OCI-LY1 (cell line): ENCODE data around the gene PRRT2.
A peak's percentile ranks its signal among the peaks of the same experiment; 100 is the strongest.
"Not testable (repeated sequence)": the region's sequence is repeated elsewhere in the genome, so short reads cannot be mapped to it uniquely, and the experiment has no call there.

Source experiments
- H2AFZ ChIP-seq: fragments of 200-600 bp; sonication (generic), shearing (Covaris generic); 2 replicates; pipeline ENCODE4 v1.6.0; 2014; ENCODE audit warnings: antibody characterized with exemption, mild to moderate bottlenecking, low read length
- H3F3A ChIP-seq: fragments of 200-600 bp; sonication (generic), shearing (Covaris generic); 2 replicates; pipeline ENCODE4 v1.6.0; 2014; ENCODE audit warnings: mild to moderate bottlenecking, antibody characterized with exemption, low read length, moderate library complexity; ENCODE audit not compliant: insufficient read depth
- H3K27ac ChIP-seq: fragments of 200-600 bp; sonication (generic); 2 replicates; pipeline ENCODE4 v1.5.1; 2014; ENCODE audit warnings: low read length, mixed run types, mild to moderate bottlenecking, low read depth; ENCODE audit not compliant: poor library complexity, severe bottlenecking
- H3K27me3 ChIP-seq: fragments of 200-600 bp; sonication (generic); 2 replicates; pipeline ENCODE4 v1.6.0; 2014; ENCODE audit warnings: antibody characterized with exemption, mild to moderate bottlenecking, low read length, moderate library complexity; ENCODE audit not compliant: insufficient read depth
- H3K36me3 ChIP-seq: fragments of 200-600 bp; sonication (generic); 2 replicates; pipeline ENCODE4 v1.6.1; 2014; ENCODE audit warnings: mild to moderate bottlenecking, antibody characterized with exemption, low read length, moderate library complexity, mixed read lengths; ENCODE audit not compliant: insufficient read depth
- H3K4me1 ChIP-seq: fragments of 200-600 bp; sonication (generic); 2 replicates; pipeline ENCODE4 v1.5.1; 2014; ENCODE audit warnings: mild to moderate bottlenecking, low read length, moderate library complexity; ENCODE audit not compliant: insufficient read depth, severe bottlenecking
- H3K4me2 ChIP-seq: fragments of 200-600 bp; sonication (generic), shearing (Covaris generic); 2 replicates; pipeline ENCODE4 v1.6.1; 2014; ENCODE audit warnings: low read length
- H3K4me3 ChIP-seq: fragments of 200-600 bp; sonication (generic); 2 replicates; pipeline ENCODE4 v1.5.1; 2014; ENCODE audit warnings: low read length, low read depth, mild to moderate bottlenecking, mixed read lengths; ENCODE audit not compliant: poor library complexity, severe bottlenecking
- H3K79me2 ChIP-seq: fragments of 200-600 bp; shearing (Covaris generic); 2 replicates; pipeline ENCODE4 v1.6.1; 2016; ENCODE audit warnings: mixed run types, low read length, mixed read lengths; ENCODE audit not compliant: insufficient read depth
- H3K9ac ChIP-seq: fragments of 200-600 bp; sonication (generic), shearing (Covaris generic); 2 replicates; pipeline ENCODE4 v1.6.1; 2014; ENCODE audit warnings: mild to moderate bottlenecking, low read length, mixed read lengths
- H3K9me2 ChIP-seq: fragments of 200-600 bp; sonication (generic), shearing (Covaris generic); 2 replicates; pipeline ENCODE4 v1.6.1; 2014; ENCODE audit warnings: low read depth, mild to moderate bottlenecking, low read length, mixed read lengths
- H3K9me3 ChIP-seq: fragments of 200-600 bp; shearing (Covaris generic); 2 replicates; pipeline ENCODE4 v1.6.1; 2014; ENCODE audit warnings: low read length, mixed read lengths
- H4K20me1 ChIP-seq: fragments of 200-600 bp; sonication (generic), shearing (Covaris generic); 2 replicates; pipeline ENCODE4 v1.6.0; 2016; ENCODE audit warnings: mild to moderate bottlenecking, low read length; ENCODE audit not compliant: insufficient read depth
- EZH2 ChIP-seq: fragments of 200-600 bp; sonication (generic), shearing (Covaris generic); IDR thresholded peaks from 2 replicates; pipeline ENCODE4 v1.8.0; 2017; ENCODE audit warnings: borderline replicate concordance, mixed run types, mild to moderate bottlenecking, antibody characterized with exemption, low read length, moderate library complexity, mixed read lengths
- TF ChIP-seq, protein P1 (sequence below): fragments of 200-600 bp; sonication (generic), shearing (Covaris generic); IDR thresholded peaks from 2 replicates; pipeline ENCODE4 v1.5.1; 2017; ENCODE audit warnings: mild to moderate bottlenecking, antibody characterized with exemption, low read length, moderate library complexity, mixed read lengths

Gene PRRT2

DNA sequence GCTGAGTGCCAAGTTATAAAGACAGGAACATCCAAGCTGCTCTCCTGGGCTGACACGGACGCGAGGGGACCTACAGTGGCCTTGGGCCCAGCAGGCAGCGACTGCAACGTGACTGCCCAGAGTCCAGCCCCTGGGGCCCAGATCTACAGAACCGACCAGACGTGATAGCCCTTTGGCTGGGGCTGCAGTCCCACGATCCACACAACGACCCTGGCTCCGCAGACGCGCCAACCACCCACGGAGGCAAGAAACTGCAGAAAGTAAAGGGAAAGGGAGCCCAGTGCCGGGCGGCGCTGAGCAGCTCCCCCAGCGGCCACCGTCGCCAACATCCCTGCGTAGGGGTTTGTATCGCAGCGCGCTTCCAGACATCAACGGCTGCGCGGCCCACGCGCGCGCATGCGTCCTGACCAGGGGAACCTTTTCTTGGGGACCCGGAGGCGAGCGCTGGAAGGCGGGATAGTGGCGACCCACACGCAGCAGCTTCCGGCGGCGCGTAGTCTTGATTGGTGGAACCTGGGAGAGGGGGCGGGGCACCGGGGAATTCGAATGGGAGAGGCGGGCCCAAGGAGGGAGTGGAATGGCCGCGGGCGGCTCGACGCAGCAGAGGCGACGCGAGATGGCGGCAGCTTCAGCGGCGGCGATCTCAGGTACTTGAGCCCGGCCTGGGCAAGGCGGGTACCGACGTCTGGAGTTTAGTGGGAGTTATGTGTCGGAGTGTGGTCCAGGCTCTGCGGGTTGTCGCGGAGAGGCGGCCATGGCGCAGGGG, 21.6 kb upstream of the PRRT2 start, which contains the start of gene KIF22:
Gene KIF22 (plus strand): TSS at position 569 of the 766 bp plus-strand sequence. CDS start 9 bp downstream, at position 578.
- Histone ChIP-seq H3K36me3 (peaks cover 37% of the 10 kb centered on the region), H3F3A (no peaks in the 10 kb centered on the region), H3K27ac (peak within 1 kb of the TSS; percentile 68), H3K9me2 (no peaks in the 10 kb centered on the region), H3K27me3 (no peaks in the 10 kb centered on the region), H2AFZ (no peak within 1 kb of the TSS), H4K20me1 (no peaks in the 10 kb centered on the region), H3K79me2 (peaks cover 47% of the 10 kb centered on the region), H3K4me3 (peak within 1 kb of the TSS; percentile 97), H3K4me1 (peaks cover 39% of the 10 kb centered on the region), H3K9me3 (no peaks in the 10 kb centered on the region), H3K4me2 (peak within 1 kb of the TSS; percentile 89), H3K9ac (peak within 1 kb of the TSS; percentile 98)
- TF ChIP-seq, protein P1, sequence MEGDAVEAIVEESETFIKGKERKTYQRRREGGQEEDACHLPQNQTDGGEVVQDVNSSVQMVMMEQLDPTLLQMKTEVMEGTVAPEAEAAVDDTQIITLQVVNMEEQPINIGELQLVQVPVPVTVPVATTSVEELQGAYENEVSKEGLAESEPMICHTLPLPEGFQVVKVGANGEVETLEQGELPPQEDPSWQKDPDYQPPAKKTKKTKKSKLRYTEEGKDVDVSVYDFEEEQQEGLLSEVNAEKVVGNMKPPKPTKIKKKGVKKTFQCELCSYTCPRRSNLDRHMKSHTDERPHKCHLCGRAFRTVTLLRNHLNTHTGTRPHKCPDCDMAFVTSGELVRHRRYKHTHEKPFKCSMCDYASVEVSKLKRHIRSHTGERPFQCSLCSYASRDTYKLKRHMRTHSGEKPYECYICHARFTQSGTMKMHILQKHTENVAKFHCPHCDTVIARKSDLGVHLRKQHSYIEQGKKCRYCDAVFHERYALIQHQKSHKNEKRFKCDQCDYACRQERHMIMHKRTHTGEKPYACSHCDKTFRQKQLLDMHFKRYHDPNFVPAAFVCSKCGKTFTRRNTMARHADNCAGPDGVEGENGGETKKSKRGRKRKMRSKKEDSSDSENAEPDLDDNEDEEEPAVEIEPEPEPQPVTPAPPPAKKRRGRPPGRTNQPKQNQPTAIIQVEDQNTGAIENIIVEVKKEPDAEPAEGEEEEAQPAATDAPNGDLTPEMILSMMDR, result peak; percentile 77
- no peak for TF ChIP-seq EZH2

GRCh38 chr16:29790949-29791844, 20.8 kb upstream of the PRRT2 start:
- H3K27me3 ChIP-seq, result no peaks in the 10 kb centered on the region
- no peak overlapping the region for H2AFZ ChIP-seq
- peaks cover 45% of the 10 kb centered on the region for H3K36me3 ChIP-seq
- no peaks in the 10 kb centered on the region for H3F3A ChIP-seq
- no peaks in the 10 kb centered on the region for H3K9me2 ChIP-seq
- H3K79me2 ChIP-seq, result peaks cover 51% of the 10 kb centered on the region
- H3K4me3 ChIP-seq, result peak overlapping the region; percentile 97
- H3K27ac ChIP-seq, result peak overlapping the region; percentile 40
- no peaks in the 10 kb centered on the region for H4K20me1 ChIP-seq
- peak overlapping the region; percentile 98 for H3K9ac ChIP-seq
- peak overlapping the region; percentile 89 for H3K4me2 ChIP-seq
- H3K9me3 ChIP-seq, result no peaks in the 10 kb centered on the region
- no peak for TF ChIP-seq EZH2
- TF ChIP-seq, protein P1, result no peak
- H3K4me1 ChIP-seq, result peaks cover 35% of the 10 kb centered on the region

DNA sequence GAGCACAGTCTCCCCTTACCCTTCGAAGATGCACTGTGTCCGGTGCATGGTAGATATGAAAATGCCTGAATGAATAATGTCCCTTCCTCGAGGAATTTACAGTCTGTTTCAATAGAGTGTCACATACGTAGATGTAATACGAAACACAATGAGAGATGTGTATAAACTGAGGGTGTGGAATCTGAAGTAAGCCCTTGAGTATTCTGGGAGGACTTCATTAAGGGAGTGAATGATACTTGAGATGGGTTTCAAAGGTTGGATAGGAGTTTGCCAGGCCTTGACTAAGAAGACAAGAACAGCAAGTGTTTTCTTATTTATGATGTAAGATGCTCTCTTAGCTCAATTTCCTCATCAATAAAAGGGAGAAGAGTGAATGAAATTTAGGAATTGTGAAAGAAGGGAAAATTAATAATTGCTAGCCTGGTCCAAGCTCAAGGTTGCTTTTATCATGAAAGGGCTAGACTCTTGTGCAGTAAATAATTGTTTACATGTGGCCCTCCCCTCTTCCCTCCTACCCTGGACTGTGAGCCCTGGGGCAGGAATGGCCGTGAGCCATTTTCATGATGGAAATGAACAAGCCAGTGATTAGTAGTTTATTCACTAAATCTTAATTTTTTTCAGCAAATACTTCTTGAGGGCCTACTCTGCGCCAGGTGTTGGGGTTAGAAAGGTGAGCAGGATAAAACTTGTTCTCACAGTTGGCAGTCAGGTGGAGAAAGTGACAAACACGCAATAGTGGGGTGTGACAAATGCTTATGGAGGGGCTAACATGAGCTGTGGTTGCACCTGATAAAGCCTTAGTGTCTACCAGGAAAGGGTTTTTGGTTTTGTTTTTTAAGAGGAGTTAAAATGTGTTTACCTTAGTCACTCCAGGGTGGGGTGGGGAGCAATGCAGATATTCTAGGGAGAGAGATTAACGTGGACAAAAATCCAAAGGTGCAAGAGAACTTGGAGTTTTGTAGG, 19.9 kb upstream of the PRRT2 start:
- H3K4me1 ChIP-seq, result peaks cover 35% of the 10 kb centered on the region
- H3K9me2 ChIP-seq, result no peaks in the 10 kb centered on the region
- H3K27ac ChIP-seq, result peak overlapping the region; percentile 40
- no peaks in the 10 kb centered on the region for H4K20me1 ChIP-seq
- no peaks in the 10 kb centered on the region for H3K27me3 ChIP-seq
- peak overlapping the region; percentile 89 for H3K4me2 ChIP-seq
- no peak for TF ChIP-seq EZH2
- TF ChIP-seq, protein P1, result no peak
- H3F3A ChIP-seq, result no peaks in the 10 kb centered on the region
- H3K36me3 ChIP-seq, result peaks cover 54% of the 10 kb centered on the region
- no peak overlapping the region for H2AFZ ChIP-seq
- H3K9ac ChIP-seq, result peak overlapping the region; percentile 98
- peak overlapping the region; percentile 97 for H3K4me3 ChIP-seq
- no peaks in the 10 kb centered on the region for H3K9me3 ChIP-seq
- peaks cover 51% of the 10 kb centered on the region for H3K79me2 ChIP-seq

GRCh38 chr16:29793153-29793552, 18.8 kb upstream of the PRRT2 start:
- H3K27ac ChIP-seq, H3F3A ChIP-seq, H3K9me3 ChIP-seq, H3K9me2 ChIP-seq, H4K20me1 ChIP-seq, H3K4me3 ChIP-seq, H2AFZ ChIP-seq, H3K9ac ChIP-seq, H3K27me3 ChIP-seq: not testable (repeated sequence)
- Histone ChIP-seq H3K4me1 (peaks cover 35% of the 10 kb centered on the region), H3K36me3 (peaks cover 65% of the 10 kb centered on the region), H3K79me2 (peaks cover 51% of the 10 kb centered on the region), H3K4me2 (peak overlapping the region; percentile 89; the same call in 1 of the 2 replicates)
